ENCODE measurements around the gene HSBP1. TPM values are rescaled to one million over a fixed set of nuclear protein-coding genes. Genes with fewer than 3 reads are reported as not detected.
A peak's percentile ranks its signal among the peaks of the same experiment; 100 is the strongest.

HSBP1 gene
- total RNA-seq, 6 donors from 2014 or later = 17.5 to 106 (median 39.4) TPM

- Histone ChIP-seq H3K9me3 (no peaks in the 10 kb centered on the region), H3K4me3 (no peak overlapping the region), H3K36me3 (no peaks in the 10 kb centered on the region), H3K27me3 (no peaks in the 10 kb centered on the region), H3K27ac (no peak overlapping the region), H3K4me1 (peaks cover 0 to 16% (median 7%) of the 10 kb centered on the region in 4 donors)
- DNase-seq (no peak), ATAC-seq (ENCODE audit: low FRiP score in 2 of 2) (peak; percentile 44 to 60)
- TF ChIP-seq POLR2AphosphoS5 (IDR thresholded peaks at IDR 0.05) (no peak), CTCF (IDR thresholded peaks at IDR 0.05) (no peak), POLR2A (IDR thresholded peaks at IDR 0.05) (no peak), EP300 (IDR thresholded peaks at IDR 0.05) (no peak)
- 47 to 52% methylated on average over 9 of the region's 9 CpGs for WGBS, 2 donors
These were observed 35.2 kb downstream of the HSBP1 start for GRCh38 chr16:83842756-83843507.

- Histone ChIP-seq H3K9me3 (no peaks in the 10 kb centered on the region), H3K27me3 (no peaks in the 10 kb centered on the region), H3K36me3 (no peaks in the 10 kb centered on the region), H3K4me1 (peaks cover 0 to 17% (median 7%) of the 10 kb centered on the region in 4 donors), H3K4me3 (no peak overlapping the region), H3K27ac (no peak overlapping the region)
- DNase-seq = peak in 1 of 2 donors; percentile 43
- ATAC-seq (ENCODE audit: low FRiP score in 2 of 2) = peak; percentile 35 to 72
- TF ChIP-seq CTCF (IDR thresholded peaks at IDR 0.05) = no peak
- no peak for TF ChIP-seq POLR2A (IDR thresholded peaks at IDR 0.05)
- no peak for TF ChIP-seq EP300 (IDR thresholded peaks at IDR 0.05)
- no peak for TF ChIP-seq POLR2AphosphoS5 (IDR thresholded peaks at IDR 0.05)
- WGBS, 2 donors = 53 to 63% methylated on average over 10 of the region's 10 CpGs
These were observed 35.9 kb downstream of the HSBP1 start for GRCh38 chr16:83843657-83844056.

GRCh38 chr16:83845263-83845662, 37.5 kb downstream of the HSBP1 start:
- H3K9me3 ChIP-seq = no peaks in the 10 kb centered on the region
- no peak overlapping the region for H3K27ac ChIP-seq
- DNase-seq = no peak
- H3K36me3 ChIP-seq = no peaks in the 10 kb centered on the region
- H3K27me3 ChIP-seq = no peaks in the 10 kb centered on the region
- peak in 1 of 2 donors; percentile 39 for ATAC-seq (ENCODE audit: low FRiP score in 2 of 2)
- WGBS, 2 donors = 91 to 94% methylated on average over 7 to 8 of the region's 8 CpGs
- TF ChIP-seq POLR2AphosphoS5 (IDR thresholded peaks at IDR 0.05) (no peak), EP300 (IDR thresholded peaks at IDR 0.05) (no peak), POLR2A (IDR thresholded peaks at IDR 0.05) (no peak), CTCF (IDR thresholded peaks at IDR 0.05) (no peak)
- no peak overlapping the region for H3K4me3 ChIP-seq
- peaks cover 0 to 17% (median 7%) of the 10 kb centered on the region in 4 donors for H3K4me1 ChIP-seq

- 60 to 64% methylated on average over 14 of the region's 14 CpGs for WGBS, 2 donors
- peak in 1 of 4 donors; percentile 5 for TF ChIP-seq EP300 (IDR thresholded peaks at IDR 0.05)
- no peak for TF ChIP-seq POLR2AphosphoS5 (IDR thresholded peaks at IDR 0.05)
- no peak overlapping the region for H3K27ac ChIP-seq
- H3K27me3 ChIP-seq = no peaks in the 10 kb centered on the region
- H3K9me3 ChIP-seq = no peaks in the 10 kb centered on the region
- ATAC-seq (ENCODE audit: low FRiP score in 2 of 2) = no peak
- no peak overlapping the region for H3K4me3 ChIP-seq
- DNase-seq = no peak
- H3K4me1 ChIP-seq = peaks cover 0 to 17% (median 7%) of the 10 kb centered on the region in 4 donors
- no peaks in the 10 kb centered on the region for H3K36me3 ChIP-seq
These were observed 39.8 kb downstream of the HSBP1 start for GRCh38 chr16:83847371-83848225.

GRCh38 chr16:83849421-83849820, 41.6 kb downstream of the HSBP1 start:
- Histone ChIP-seq H3K36me3 (no peaks in the 10 kb centered on the region), H3K27me3 (no peaks in the 10 kb centered on the region), H3K4me3 (no peak overlapping the region), H3K4me1 (peaks cover 0 to 13% (median 3%) of the 10 kb centered on the region in 4 donors), H3K9me3 (no peaks in the 10 kb centered on the region), H3K27ac (no peak overlapping the region)
- DNase-seq (no peak), ATAC-seq (ENCODE audit: low FRiP score in 2 of 2) (no peak)
- no peak for TF ChIP-seq POLR2AphosphoS5 (IDR thresholded peaks at IDR 0.05)
- no peak for TF ChIP-seq POLR2A (IDR thresholded peaks at IDR 0.05)
- TF ChIP-seq EP300 (IDR thresholded peaks at IDR 0.05) = no peak
- no peak for TF ChIP-seq CTCF (IDR thresholded peaks at IDR 0.05)
- 79 to 82% methylated on average over 6 of the region's 6 CpGs for WGBS, 2 donors
